ENCODE results near the gene TWF2. TPM values are rescaled to one million over a fixed set of nuclear protein-coding genes. Genes with fewer than 3 reads are reported as not detected.

TWF2 gene
- total and polyA plus RNA-seq, 2 of the 4 experiments (the other 2 are of a cell fraction) = 111 to 145 TPM

DNA sequence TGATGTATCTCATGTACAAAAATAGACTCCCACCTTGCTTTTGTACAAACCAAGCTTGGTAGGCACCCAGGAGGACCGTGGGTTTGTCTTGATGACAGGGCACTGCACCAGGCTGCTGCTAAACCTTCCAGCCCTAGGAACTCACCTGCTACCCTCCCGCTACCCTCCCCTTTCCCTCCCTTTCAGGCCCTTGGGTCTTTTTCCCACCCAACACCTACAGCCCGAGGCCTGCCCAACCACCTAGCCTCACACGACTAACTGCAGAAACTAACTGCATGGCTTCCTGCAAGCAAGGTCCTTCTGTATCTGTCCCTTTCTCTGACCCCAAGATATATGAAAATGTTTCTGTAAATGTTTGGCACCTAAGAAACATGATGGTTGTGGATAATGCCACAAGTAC, 17.7 kb upstream of the TWF2 start:
- Histone ChIP-seq H3K27me3 (ENCODE audit: control insufficient read depth, insufficient read depth, low read length) (no peaks in the 10 kb centered on the region), H3K9me1 (ENCODE audit: insufficient read depth, low read length) (no peaks in the 10 kb centered on the region), H3K36me3 (ENCODE audit: control insufficient read depth, insufficient read depth, low read length) (peaks cover 57% of the 10 kb centered on the region), H4K5ac (ENCODE audit: low read depth, low read length) (no peak overlapping the region), H4K20me1 (ENCODE audit: insufficient read depth, low read length) (peaks cover 20% of the 10 kb centered on the region), H2AK9ac (replicated peaks; ENCODE audit: low read depth, low read length, poor library complexity) (no peak overlapping the region), H3K27ac (ENCODE audit: insufficient read depth, low read length) (no peak overlapping the region), H4K91ac (ENCODE audit: insufficient read depth, low read depth, low read length) (no peak overlapping the region), H3K4ac (ENCODE audit: low read depth, low read length) (no peak overlapping the region), H4K8ac (ENCODE audit: low read depth in 2 of 2, low read length in 2 of 2) (no peak overlapping the region), H3K9ac (ENCODE audit: low read depth, low read length) (no peak overlapping the region), H2AK5ac (ENCODE audit: low read depth, low read length) (no peak overlapping the region), H3K18ac (ENCODE audit: low read depth, low read length) (no peak overlapping the region), H3K4me1 (ENCODE audit: control insufficient read depth, insufficient read depth, low read length) (0 out of 2 replicates have a peak, but pooled peaks cover 2% of the 10 kb centered on the region), H2BK15ac (ENCODE audit: low read depth, low read length) (no peak overlapping the region), H2AFZ (replicated peaks; ENCODE audit: low read length, poor library complexity) (no peak overlapping the region), H3K4me2 (ENCODE audit: low read depth, low read length) (no peak overlapping the region), H3K14ac (replicated peaks; ENCODE audit: low read depth, low read length) (no peak overlapping the region), H2BK5ac (ENCODE audit: low read depth, low read length, poor library complexity, severe bottlenecking) (no peak overlapping the region), H2BK20ac (ENCODE audit: low read depth, low read length) (no peak overlapping the region), H3K9me3 (ENCODE audit: control insufficient read depth, insufficient read depth, low read length) (no peaks in the 10 kb centered on the region), H3K56ac (ENCODE audit: extremely low read depth, insufficient read depth, low read length) (no peak overlapping the region), H2BK120ac (ENCODE audit: low read depth, low read length) (no peak overlapping the region), H3K79me1 (ENCODE audit: low read depth in 1 of 2, low read length in 2 of 2) (peaks cover 15 to 54% of the 10 kb centered on the region in 2 experiments), H3K4me3 (ENCODE audit: insufficient read depth, low read depth, low read length) (no peak overlapping the region), H3K23ac (ENCODE audit: low read depth, low read length) (no peak overlapping the region)
- dilution Hi-C loops (cut with HindIII; ENCODE audit: low sequenced_read_pairs, unreplicated experiment) (no loop called here), in situ Hi-C loops (cut with MboI; ENCODE audit: low sequenced_read_pairs) (no loop called here), intact Hi-C loops (cut with micrococcal nuclease) (no loop called here)
- ATAC-seq (ENCODE audit: low read depth) (no peak), DNase-seq (no peak)
- ChIA-PET POLR2A (ENCODE audit: unreplicated experiment) (interaction anchor here (0.5 kb wide), 1 partner anchor 1993 kb away, joined by 4 read pairs; no protein-coding TSS in a partner anchor), CTCF (interaction anchor here (1.1 kb wide), 1 partner anchor 11 kb away, joined by 3 read pairs; no protein-coding TSS in a partner anchor)
- no peak for TF ChIP-seq CHD1 (IDR thresholded peaks at IDR 0.05; ENCODE audit: low read depth, low read length)
- TF ChIP-seq, protein P1, sequence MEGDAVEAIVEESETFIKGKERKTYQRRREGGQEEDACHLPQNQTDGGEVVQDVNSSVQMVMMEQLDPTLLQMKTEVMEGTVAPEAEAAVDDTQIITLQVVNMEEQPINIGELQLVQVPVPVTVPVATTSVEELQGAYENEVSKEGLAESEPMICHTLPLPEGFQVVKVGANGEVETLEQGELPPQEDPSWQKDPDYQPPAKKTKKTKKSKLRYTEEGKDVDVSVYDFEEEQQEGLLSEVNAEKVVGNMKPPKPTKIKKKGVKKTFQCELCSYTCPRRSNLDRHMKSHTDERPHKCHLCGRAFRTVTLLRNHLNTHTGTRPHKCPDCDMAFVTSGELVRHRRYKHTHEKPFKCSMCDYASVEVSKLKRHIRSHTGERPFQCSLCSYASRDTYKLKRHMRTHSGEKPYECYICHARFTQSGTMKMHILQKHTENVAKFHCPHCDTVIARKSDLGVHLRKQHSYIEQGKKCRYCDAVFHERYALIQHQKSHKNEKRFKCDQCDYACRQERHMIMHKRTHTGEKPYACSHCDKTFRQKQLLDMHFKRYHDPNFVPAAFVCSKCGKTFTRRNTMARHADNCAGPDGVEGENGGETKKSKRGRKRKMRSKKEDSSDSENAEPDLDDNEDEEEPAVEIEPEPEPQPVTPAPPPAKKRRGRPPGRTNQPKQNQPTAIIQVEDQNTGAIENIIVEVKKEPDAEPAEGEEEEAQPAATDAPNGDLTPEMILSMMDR (conservative IDR thresholded peaks at IDR 0.05; ENCODE audit: low read depth, low read length) = no peak
- TF ChIP-seq, protein P2, sequence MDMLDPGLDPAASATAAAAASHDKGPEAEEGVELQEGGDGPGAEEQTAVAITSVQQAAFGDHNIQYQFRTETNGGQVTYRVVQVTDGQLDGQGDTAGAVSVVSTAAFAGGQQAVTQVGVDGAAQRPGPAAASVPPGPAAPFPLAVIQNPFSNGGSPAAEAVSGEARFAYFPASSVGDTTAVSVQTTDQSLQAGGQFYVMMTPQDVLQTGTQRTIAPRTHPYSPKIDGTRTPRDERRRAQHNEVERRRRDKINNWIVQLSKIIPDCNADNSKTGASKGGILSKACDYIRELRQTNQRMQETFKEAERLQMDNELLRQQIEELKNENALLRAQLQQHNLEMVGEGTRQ (IDR thresholded peaks at IDR 0.05; ENCODE audit: low read depth, low read length) = no peak
- no peak for TF ChIP-seq BHLHE40 (IDR thresholded peaks at IDR 0.05; ENCODE audit: low read depth, low read length)
- TF ChIP-seq MXI1 (IDR thresholded peaks at IDR 0.05; ENCODE audit: borderline replicate concordance, low read depth, low read length) = no peak
- TF ChIP-seq MAZ (IDR thresholded peaks at IDR 0.05; ENCODE audit: borderline replicate concordance, low read depth, low read length) = no peak
- no peak for TF ChIP-seq NFE2L2 (IDR thresholded peaks at IDR 0.05; ENCODE audit: low read depth, low read length)
- no peak for TF ChIP-seq FOS (IDR thresholded peaks at IDR 0.05; ENCODE audit: low read depth, low read length)
- TF ChIP-seq MAFK (IDR thresholded peaks at IDR 0.05; ENCODE audit: low read depth, low read length) = no peak
- WGBS, 2 experiments (ENCODE audit: extremely low coverage in 2 of 2, insufficient read length in 1 of 2) = 90% methylated on average over 2 of the region's 4 CpGs; no CpG with 5 or more reads in 1 of the 2 experiments
- BruUV-seq (replicated peaks) = no TSS peak
